GM12878 (cell line): ENCODE data around the gene FOXB2. TPM values are rescaled to one million over a fixed set of nuclear protein-coding genes. Genes with fewer than 3 reads are reported as not detected.

ENCODE experiments used
- ATAC-seq: fragments of 200-7000 bp; cut with Tn5 transposase; 3 replicates; pipeline ENCODE4 v1.9.1; 2020; ENCODE audit warnings: mild to moderate bottlenecking, moderate library complexity
- BruUV-seq: library from RNA; stranded (reverse); fragments of 400-500 nt; replicated peaks from 2 replicates; lab custom pipeline; 2021; lab: Mats Ljungman, UMichigan
- CTCF ChIA-PET: fragments of 300-600 bp; sonication (Branson Sonifier 250); formaldehyde crosslinking; extraction: SDS; loops from one replicate; lab custom pipeline; 2021; ENCODE audit warnings: inconsistent platforms; lab: Yijun Ruan, JAX
- POLR2A ChIA-PET: fragments of 350-600 bp; formaldehyde crosslinking; extraction: SDS; loops from one replicate; lab custom pipeline; 2021; ENCODE audit warnings: inconsistent platforms; lab: Charles Lee
- RAD21 ChIA-PET: fragments of 300-600 bp; sonication (Branson Sonifier 250); formaldehyde crosslinking; loops from one replicate; lab custom pipeline; 2023; ENCODE audit warnings: antibody characterized with exemption; ENCODE audit not compliant: unreplicated experiment; lab: Charles Lee
- SMC1A ChIA-PET: fragments of 300-600 bp; sonication (Branson Sonifier 250); formaldehyde crosslinking; loops from one replicate; lab custom pipeline; 2023; ENCODE audit not compliant: unreplicated experiment, uncharacterized antibody; lab: Charles Lee
- DNase-seq: peaks from one replicate; pipeline ENCODE4 v3.0.0-alpha.2; 2011; ENCODE audit warnings: low read depth, low spot score
- FAIRE-seq: peaks from 3 replicates; lab custom pipeline; 2011; peaks lifted over from hg19 to GRCh38; lab: Jason Lieb, UNC
- H2AFZ ChIP-seq: 2 replicates; pipeline ENCODE4 v1.6.0; 2011; ENCODE audit warnings: low read depth, low read length, control low read depth; ENCODE audit not compliant: control insufficient read depth
- H3K27ac ChIP-seq: 2 replicates; pipeline ENCODE4 v1.5.1; 2011; ENCODE audit warnings: control low read depth; ENCODE audit not compliant: control insufficient read depth, insufficient read depth
- H3K27me3 ChIP-seq, 2 experiments: replicated peaks in 1 of 2; 2 replicates each; pipeline versions ENCODE4 v1.6.0 to v1.6.1; 2011; ENCODE audit warnings: low read length in 1 of 2; ENCODE audit not compliant: control insufficient read depth in 2 of 2, insufficient read depth in 2 of 2
- H3K36me3 ChIP-seq, 2 experiments: 2 replicates each; pipeline ENCODE4 v1.5.1; 2011; ENCODE audit warnings: low read length in 1 of 2; ENCODE audit not compliant: control insufficient read depth in 2 of 2, insufficient read depth in 2 of 2
- H3K4me1 ChIP-seq: 2 replicates; pipeline ENCODE4 v1.6.1; 2011; ENCODE audit warnings: mild to moderate bottlenecking, low read length, moderate library complexity, mixed read lengths; ENCODE audit not compliant: control insufficient read depth, insufficient read depth
- H3K4me2 ChIP-seq: 2 replicates; pipeline ENCODE4 v1.6.0; 2011; ENCODE audit warnings: control low read depth; ENCODE audit not compliant: control insufficient read depth, insufficient read depth
- H3K4me3 ChIP-seq: fragments of 200-600 bp; sonication (generic); 2 replicates; pipeline ENCODE4 v1.5.1; 2016
- H3K79me2 ChIP-seq: 2 replicates; pipeline ENCODE4 v1.6.0; 2011; ENCODE audit warnings: low read length; ENCODE audit not compliant: control insufficient read depth, insufficient read depth
- H3K9ac ChIP-seq: 2 replicates; pipeline ENCODE4 v1.8.0; 2011; ENCODE audit warnings: low read length, control low read depth, mixed read lengths; ENCODE audit not compliant: control insufficient read depth, insufficient read depth
- H3K9me3 ChIP-seq: replicated peaks from 3 replicates; pipeline ENCODE4 v1.5.1; 2011; ENCODE audit warnings: mild to moderate bottlenecking, low read length; ENCODE audit not compliant: control insufficient read depth, insufficient read depth
- H4K20me1 ChIP-seq: 2 replicates; pipeline ENCODE4 v1.6.0; 2011; ENCODE audit not compliant: control insufficient read depth, insufficient read depth
- ATF3 ChIP-seq: IDR thresholded peaks from 2 replicates; pipeline ENCODE4 v1.6.1; 2011; ENCODE audit warnings: low read depth, mild to moderate bottlenecking, low read length, moderate library complexity, borderline replicate concordance; ENCODE audit errors: extremely low read depth
- HCFC1 ChIP-seq: fragments of 150-350 bp; IDR thresholded peaks from 2 replicates; pipeline ENCODE4 v1.6.1; 2014; ENCODE audit warnings: low read length
- HDAC2 ChIP-seq: fragments of 200-600 bp; sonication (generic); IDR thresholded peaks from 2 replicates; pipeline ENCODE4 v1.6.1; 2017
- MEF2A ChIP-seq: IDR thresholded peaks from 2 replicates; pipeline ENCODE4 v1.6.1; 2011; ENCODE audit warnings: low read depth, mild to moderate bottlenecking, low read length, moderate library complexity; ENCODE audit not compliant: insufficient read depth
- MYB ChIP-seq: fragments of 150-350 bp; IDR thresholded peaks from 2 replicates; pipeline ENCODE4 v1.6.1; 2014; ENCODE audit warnings: mild to moderate bottlenecking, low read depth, low read length, borderline replicate concordance
- SIN3A ChIP-seq: IDR thresholded peaks from 2 replicates; pipeline ENCODE4 v1.6.1; 2012; ENCODE audit warnings: low read depth, low read length, improper control_type of control experiment
- SMARCA5 ChIP-seq: fragments of 450-650 bp; IDR thresholded peaks from 2 replicates; pipeline ENCODE4 v1.6.1; 2017; ENCODE audit warnings: mild to moderate bottlenecking
- SPI1 ChIP-seq: IDR thresholded peaks from 2 replicates; pipeline ENCODE4 v1.6.1; 2011; ENCODE audit warnings: low read depth, mild to moderate bottlenecking, low read length, moderate library complexity, borderline replicate concordance; ENCODE audit not compliant: insufficient read depth
- TCF12 ChIP-seq: IDR thresholded peaks from 2 replicates; pipeline ENCODE4 v1.6.1; 2011; ENCODE audit warnings: low read depth, mild to moderate bottlenecking, low read length
- ZNF207 ChIP-seq: fragments of 450-650 bp; IDR thresholded peaks from 2 replicates; pipeline ENCODE4 v1.6.1; 2014; ENCODE audit warnings: antibody characterized with exemption, mild to moderate bottlenecking, borderline replicate concordance
- ZNF24 ChIP-seq: fragments of 450-650 bp; IDR thresholded peaks from 2 replicates; pipeline ENCODE4 v1.6.1; 2017; ENCODE audit warnings: antibody characterized with exemption, mild to moderate bottlenecking
- ZNF622 ChIP-seq: fragments of 450-650 bp; IDR thresholded peaks from 2 replicates; pipeline ENCODE4 v1.6.1; 2017; ENCODE audit warnings: mild to moderate bottlenecking, inconsistent platforms
- WGBS: methylation state at CpG from one replicate; pipeline ENCODE4 v1.1.6; 2016; ENCODE audit warnings: low lambda C conversion rate; ENCODE audit not compliant: insufficient replicate concordance, insufficient coverage; ENCODE audit errors: missing lambda C conversion rate; 5-methylcytosine and 5-hydroxymethylcytosine counted together
- in situ Hi-C: fragments of 300-500 bp; cut with MboI; formaldehyde crosslinking; loops from 9 replicates; pipeline ENCODE4 v1.14.3; 2018; ENCODE audit warnings: mixed read lengths
- intact Hi-C: fragments of 100-400 bp; cut with micrococcal nuclease; formaldehyde crosslinking; loops from one replicate; pipeline ENCODE4 v1.14.2; 2022; ENCODE audit not compliant: unreplicated experiment
- polyA plus RNA-seq, 11 experiments: library from polyadenylated mRNA; depleted of rRNA in 4 of 11; unstranded in 6 of 11; stranded (reverse) in 5 of 11; fragments of >200 nt; fragmentation: Nextera tagmentation in 4 of 11; fragmentation: Illumina TruSeq in 1 of 11; extraction: Ambion mirVana in 4 of 11; extraction: Trizol in 1 of 11; gene quantifications; 1 replicate in 1 of 11; 2 replicates in 10 of 11; pipeline versions ENCODE4 v1.2.1 to v1.2.3, GENCODE V29; 2011 to 2016; ENCODE audit warnings: inconsistent platforms in 2 of 11, missing spikeins in 2 of 11, low read depth in 1 of 11
- total RNA-seq, 4 experiments: library from RNA; depleted of rRNA in 3 of 4; stranded (reverse); fragments of >200 nt in 3 of 4; fragmentation: Illumina TruSeq in 1 of 4; extraction: Trizol in 1 of 4; gene quantifications; 2 replicates each; pipeline versions ENCODE4 v1.2.1 to v1.2.3, GENCODE V29; 2013 to 2021
- TF ChIP-seq, protein P1 (sequence below): fragments of 450-650 bp; IDR thresholded peaks from 2 replicates; pipeline ENCODE4 v1.6.1; 2016; ENCODE audit warnings: mild to moderate bottlenecking

Gene FOXB2
- total and polyA plus RNA-seq, 10 of the 15 experiments (the other 5 are each of a cell fraction or from before 2014, with no cell fraction given): not detected

DNA sequence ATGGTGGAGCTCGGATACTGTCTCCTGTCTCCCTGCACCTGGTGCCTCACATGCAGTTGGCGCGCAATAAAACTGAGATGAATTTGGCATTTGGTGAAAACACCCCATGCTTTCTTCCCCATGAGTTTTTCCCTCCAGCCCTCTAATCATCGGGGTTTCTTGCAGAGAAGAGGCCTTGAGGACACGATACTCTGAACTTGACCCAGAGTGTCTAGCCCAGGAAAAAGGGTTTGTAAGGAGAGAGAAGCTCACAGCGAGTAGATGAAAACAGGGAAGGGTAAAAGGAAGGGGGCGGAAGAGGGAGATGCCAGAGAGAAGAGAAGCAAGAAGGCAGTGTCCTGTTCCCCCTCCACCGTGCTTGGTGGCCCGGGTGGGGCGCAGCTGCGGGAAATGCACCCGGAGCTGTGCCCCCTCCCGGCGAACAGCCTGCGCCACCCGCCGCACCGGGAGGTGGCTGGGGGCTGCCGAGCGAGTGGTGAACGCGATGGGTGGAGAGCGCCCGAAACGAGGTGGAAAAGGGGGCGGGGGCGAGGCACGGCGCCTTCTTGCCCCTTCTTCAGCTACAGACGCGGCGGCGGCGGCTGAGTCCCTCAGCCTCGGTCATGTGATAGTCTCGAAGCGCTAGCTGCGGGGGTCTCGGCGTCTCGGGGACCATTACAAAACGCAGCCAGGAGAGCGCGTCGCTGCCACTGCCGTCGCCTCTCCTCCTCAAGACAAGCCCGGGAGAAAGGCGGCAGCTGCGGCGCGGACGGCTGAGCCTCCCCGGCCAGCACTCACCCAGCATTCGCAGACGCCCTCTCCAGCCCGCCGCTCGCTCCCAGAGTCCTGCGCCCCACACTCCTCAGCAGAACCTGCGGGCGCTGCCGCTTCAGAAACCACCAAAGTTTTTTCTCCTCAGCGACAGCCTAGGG is 1.1 kb upstream of the FOXB2 start:
- ATAC-seq (no peak), DNase-seq (no peak), FAIRE-seq (no peak)
- Histone ChIP-seq H3K27ac (no peak overlapping the region), H3K79me2 (no peaks in the 10 kb centered on the region), H3K9me3 (no peaks in the 10 kb centered on the region; the same call in 2 of the 3 replicates), H3K4me1 (no peaks in the 10 kb centered on the region), H2AFZ (no peak overlapping the region), H3K4me2 (no peak overlapping the region), H3K9ac (no peak overlapping the region), H3K36me3 (no peaks in the 10 kb centered on the region), H3K4me3 (no peak overlapping the region), H4K20me1 (no peaks in the 10 kb centered on the region; the same call in 1 of the 2 replicates), H3K27me3 (peaks cover 16 to 30% of the 10 kb centered on the region in 2 experiments)
- TF ChIP-seq HCFC1 (no peak), ZNF207 (no peak), ZNF24 (no peak), TCF12 (no peak), SPI1 (no peak), HDAC2 (no peak), SIN3A (no peak), MYB (no peak), SMARCA5 (no peak), MEF2A (no peak), ZNF622 (no peak), ATF3 (no peak)
- TF ChIP-seq, protein P1, sequence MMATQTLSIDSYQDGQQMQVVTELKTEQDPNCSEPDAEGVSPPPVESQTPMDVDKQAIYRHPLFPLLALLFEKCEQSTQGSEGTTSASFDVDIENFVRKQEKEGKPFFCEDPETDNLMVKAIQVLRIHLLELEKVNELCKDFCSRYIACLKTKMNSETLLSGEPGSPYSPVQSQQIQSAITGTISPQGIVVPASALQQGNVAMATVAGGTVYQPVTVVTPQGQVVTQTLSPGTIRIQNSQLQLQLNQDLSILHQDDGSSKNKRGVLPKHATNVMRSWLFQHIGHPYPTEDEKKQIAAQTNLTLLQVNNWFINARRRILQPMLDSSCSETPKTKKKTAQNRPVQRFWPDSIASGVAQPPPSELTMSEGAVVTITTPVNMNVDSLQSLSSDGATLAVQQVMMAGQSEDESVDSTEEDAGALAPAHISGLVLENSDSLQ: no peak
- ChIA-PET SMC1A (no interaction called here), POLR2A (no interaction called here), CTCF (no interaction called here), RAD21 (no interaction called here)
- in situ Hi-C loops (no loop called here), intact Hi-C loops (no loop called here)
- BruUV-seq: no TSS peak
- WGBS: 26% methylated on average over 63 of the region's 64 CpGs
